ENCODE measurements around the gene APOBR. TPM values are rescaled to one million over a fixed set of nuclear protein-coding genes. Genes with fewer than 3 reads are reported as not detected.

The APOBR gene
- polyA plus RNA-seq, 3 donors, result 1.9 to 48.6 (median 3.8) TPM

DNA sequence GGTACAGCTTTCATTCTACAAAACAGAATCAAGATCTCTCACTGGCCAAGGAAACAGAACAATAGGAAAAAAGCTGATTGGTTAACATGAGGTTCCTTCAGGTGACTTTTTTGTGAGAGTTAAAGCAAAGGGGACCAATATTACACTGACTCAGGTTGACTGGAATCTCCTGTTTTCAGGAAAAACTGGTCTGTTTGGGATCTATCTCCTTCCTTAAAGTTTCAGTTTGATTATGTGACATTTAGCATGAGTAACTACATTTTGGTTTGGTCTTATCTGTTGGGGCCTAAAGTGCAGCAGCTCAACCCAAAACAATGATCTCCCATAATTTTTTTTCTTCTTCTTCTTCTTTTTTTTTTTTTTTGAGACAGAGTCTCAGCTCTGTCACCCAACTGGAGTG, 34.7 kb downstream of the APOBR start:
- Mint-ChIP-seq H3K9me3 (peaks cover 0 to 3% (median 0%) of the 10 kb centered on the region in 7 donors), H3K27ac (no peak overlapping the region), H3K27me3 (ENCODE audit: low read depth in 3 of 3) (peaks cover 0 to 3% (median 0%) of the 10 kb centered on the region in 3 donors), H3K4me1 (peaks cover 34% of the 10 kb centered on the region), H3K4me3 (no peak overlapping the region), H3K36me3 (peaks cover 0 to 9% of the 10 kb centered on the region in 2 donors)
- Histone ChIP-seq H3K4me3 (replicated peaks in 1 of 3; ENCODE audit: low read depth in 2 of 3, low read length in 3 of 3) (no peak overlapping the region), H3K27ac (ENCODE audit: low read depth in 1 of 2, low read length in 2 of 2) (no peak overlapping the region), H4K20me1 (ENCODE audit: insufficient read depth, low read length) (no peaks in the 10 kb centered on the region), H3K79me2 (ENCODE audit: insufficient read depth, low read length) (no peaks in the 10 kb centered on the region), H3K9me3 (replicated peaks in 1 of 2; ENCODE audit: control insufficient read depth in 1 of 2, insufficient read depth in 1 of 2, low read length in 2 of 2) (no peaks in the 10 kb centered on the region), H3K4me2 (replicated peaks; ENCODE audit: extremely low read depth, low read length, poor library complexity, severe bottlenecking) (no peak overlapping the region), H3K4me1 (ENCODE audit: control insufficient read depth in 1 of 2, insufficient read depth in 2 of 2, low read length in 2 of 2) (peaks cover 37% of the 10 kb centered on the region in 2 donors), H3K36me3 (replicated peaks in 1 of 2; ENCODE audit: control insufficient read depth in 1 of 2, insufficient read depth in 2 of 2, low read length in 2 of 2) (no peaks in the 10 kb centered on the region), H3K9ac (ENCODE audit: insufficient read depth, low read length, poor library complexity, severe bottlenecking) (no peak overlapping the region), H2AFZ (ENCODE audit: insufficient read depth, low read depth, low read length, poor library complexity, severe bottlenecking) (no peak overlapping the region), H3K27me3 (ENCODE audit: control insufficient read depth in 2 of 2, insufficient read depth in 2 of 2, low read length in 2 of 2) (no peaks in the 10 kb centered on the region)
- intact Hi-C loops (cut with micrococcal nuclease), result no loop called here
- no peak for DNase-seq
- TF ChIP-seq, protein P1, sequence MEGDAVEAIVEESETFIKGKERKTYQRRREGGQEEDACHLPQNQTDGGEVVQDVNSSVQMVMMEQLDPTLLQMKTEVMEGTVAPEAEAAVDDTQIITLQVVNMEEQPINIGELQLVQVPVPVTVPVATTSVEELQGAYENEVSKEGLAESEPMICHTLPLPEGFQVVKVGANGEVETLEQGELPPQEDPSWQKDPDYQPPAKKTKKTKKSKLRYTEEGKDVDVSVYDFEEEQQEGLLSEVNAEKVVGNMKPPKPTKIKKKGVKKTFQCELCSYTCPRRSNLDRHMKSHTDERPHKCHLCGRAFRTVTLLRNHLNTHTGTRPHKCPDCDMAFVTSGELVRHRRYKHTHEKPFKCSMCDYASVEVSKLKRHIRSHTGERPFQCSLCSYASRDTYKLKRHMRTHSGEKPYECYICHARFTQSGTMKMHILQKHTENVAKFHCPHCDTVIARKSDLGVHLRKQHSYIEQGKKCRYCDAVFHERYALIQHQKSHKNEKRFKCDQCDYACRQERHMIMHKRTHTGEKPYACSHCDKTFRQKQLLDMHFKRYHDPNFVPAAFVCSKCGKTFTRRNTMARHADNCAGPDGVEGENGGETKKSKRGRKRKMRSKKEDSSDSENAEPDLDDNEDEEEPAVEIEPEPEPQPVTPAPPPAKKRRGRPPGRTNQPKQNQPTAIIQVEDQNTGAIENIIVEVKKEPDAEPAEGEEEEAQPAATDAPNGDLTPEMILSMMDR (IDR thresholded peaks at IDR 0.05), result no peak

DNA sequence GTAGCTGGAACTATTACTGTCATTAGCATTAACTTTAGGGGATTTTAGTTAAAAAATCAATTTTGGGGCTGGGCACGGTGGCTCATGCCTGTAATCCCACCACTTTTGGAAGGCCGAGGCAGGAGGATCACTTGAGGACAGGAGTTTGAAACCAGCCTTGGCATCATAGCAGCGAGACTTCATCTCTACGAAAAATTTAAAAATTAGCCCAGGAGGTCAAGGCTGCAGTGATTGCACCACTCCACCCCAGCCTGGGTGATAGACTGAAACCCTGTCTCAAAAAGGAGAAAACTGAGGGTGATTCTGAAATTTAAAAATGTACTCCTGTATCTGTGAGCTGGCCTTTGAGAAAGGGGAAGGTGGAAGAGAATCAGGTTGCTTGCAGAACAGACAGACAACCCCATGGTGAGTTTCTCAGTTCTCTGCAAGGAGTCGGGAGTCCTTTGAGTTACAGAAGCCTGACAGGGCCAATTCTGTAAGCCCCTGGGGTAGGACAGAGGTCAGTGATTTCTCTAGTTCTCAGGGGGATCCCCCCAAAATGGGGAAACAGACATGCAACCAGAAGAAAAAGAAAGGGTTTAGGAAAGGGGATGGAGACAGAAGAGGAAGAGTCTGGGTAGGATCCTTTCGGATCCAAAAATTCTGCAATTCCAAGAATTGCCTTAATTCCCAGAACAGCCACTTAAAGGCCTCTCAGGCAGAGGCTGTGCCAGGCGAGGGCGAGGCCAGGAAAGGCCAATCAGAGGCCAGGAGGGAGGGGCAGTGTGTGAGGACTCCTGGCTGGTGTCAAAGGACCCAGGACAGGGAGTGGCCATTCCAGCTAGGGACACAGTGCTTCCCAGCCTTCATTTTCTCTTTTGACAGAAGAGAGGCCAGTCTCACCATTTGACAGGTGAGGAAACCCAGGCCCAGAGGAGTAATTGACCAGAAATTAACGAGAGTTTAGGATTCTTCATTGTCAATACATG, 37.6 kb downstream of the APOBR start:
- Mint-ChIP-seq H3K4me1 (peaks cover 39% of the 10 kb centered on the region), H3K9me3 (peaks cover 0 to 3% (median 2%) of the 10 kb centered on the region in 7 donors), H3K4me3 (peak overlapping the region; percentile 14 to 21), H3K27me3 (ENCODE audit: low read depth in 3 of 3) (peaks cover 0 to 5% (median 0%) of the 10 kb centered on the region in 3 donors), H3K36me3 (peaks cover 0 to 9% of the 10 kb centered on the region in 2 donors), H3K27ac (peak overlapping the region; percentile 31 to 96 (median 88))
- no peaks in the 10 kb centered on the region for H3K79me2 ChIP-seq (ENCODE audit: insufficient read depth, low read length)
- no peak overlapping the region for H2AFZ ChIP-seq (ENCODE audit: insufficient read depth, low read depth, low read length, poor library complexity, severe bottlenecking)
- 81% methylated on average over 5 of the region's 9 CpGs for WGBS (ENCODE audit: insufficient coverage)
- no peaks in the 10 kb centered on the region for H3K9me3 ChIP-seq (replicated peaks in 1 of 2; ENCODE audit: control insufficient read depth in 1 of 2, insufficient read depth in 1 of 2, low read length in 2 of 2)
- H3K36me3 ChIP-seq (replicated peaks in 1 of 2; ENCODE audit: control insufficient read depth in 1 of 2, insufficient read depth in 2 of 2, low read length in 2 of 2), result no peaks in the 10 kb centered on the region
- TF ChIP-seq, protein P1 (IDR thresholded peaks at IDR 0.05), result no peak
- DNase-seq, result peak; percentile 27 to 61 (median 38)
- peaks cover 38 to 44% of the 10 kb centered on the region in 2 donors for H3K4me1 ChIP-seq (ENCODE audit: control insufficient read depth in 1 of 2, insufficient read depth in 2 of 2, low read length in 2 of 2)
- intact Hi-C loops (cut with micrococcal nuclease), result no loop called here
- H4K20me1 ChIP-seq (ENCODE audit: insufficient read depth, low read length), result no peaks in the 10 kb centered on the region
- H3K27ac ChIP-seq (ENCODE audit: low read depth in 1 of 2, low read length in 2 of 2), result peak overlapping the region; percentile 3 to 24
- H3K4me3 ChIP-seq (replicated peaks in 1 of 3; ENCODE audit: low read depth in 2 of 3, low read length in 3 of 3), result peak overlapping the region in 1 of 3 experiments; percentile 9
- H3K27me3 ChIP-seq (ENCODE audit: control insufficient read depth in 2 of 2, insufficient read depth in 2 of 2, low read length in 2 of 2), result no peaks in the 10 kb centered on the region
- H3K9ac ChIP-seq (ENCODE audit: insufficient read depth, low read length, poor library complexity, severe bottlenecking), result no peak overlapping the region
- H3K4me2 ChIP-seq (replicated peaks; ENCODE audit: extremely low read depth, low read length, poor library complexity, severe bottlenecking), result no peak overlapping the region

Data from CD14-positive monocyte (primary cell).